CD14-positive monocyte (primary cell): ENCODE results near the gene MIPOL1. TPM values are rescaled to one million over a fixed set of nuclear protein-coding genes. Genes with fewer than 3 reads are reported as not detected.

Experiments used
- DNase-seq, 3 donors: peaks; one replicate each; pipeline ENCODE4 v3.0.0-alpha.2; 2011 to 2022
- H2AFZ ChIP-seq: 2 replicates; pipeline ENCODE4 v1.6.0; 2012; ENCODE audit warnings: mild to moderate bottlenecking, low read depth, low read length, inconsistent platforms; ENCODE audit not compliant: insufficient read depth, poor library complexity, severe bottlenecking
- H3K27ac ChIP-seq, 2 donors: 1 replicate in 1 of 2; 2 replicates in 1 of 2; pipeline ENCODE4 v1.5.1; 2012 to 2013; ENCODE audit warnings: low read length in 2 of 2, control low read depth in 1 of 2, inconsistent platforms in 1 of 2, low read depth in 1 of 2, mild to moderate bottlenecking in 1 of 2
- H3K27me3 ChIP-seq, 2 donors: one replicate each; pipeline versions ENCODE4 v1.6.0 to v1.6.1; 2011 to 2013; ENCODE audit warnings: low read length in 2 of 2; ENCODE audit not compliant: control insufficient read depth in 2 of 2, insufficient read depth in 2 of 2
- H3K36me3 ChIP-seq, 2 donors: replicated peaks in 1 of 2; 1 replicate in 1 of 2; 2 replicates in 1 of 2; pipeline versions ENCODE4 v1.5.1 to v1.6.1; 2012 to 2013; ENCODE audit warnings: low read length in 2 of 2, control low read depth in 1 of 2, inconsistent platforms in 1 of 2, mild to moderate bottlenecking in 1 of 2; ENCODE audit not compliant: insufficient read depth in 2 of 2, control insufficient read depth in 1 of 2
- H3K4me1 ChIP-seq, 2 donors: 1 replicate in 1 of 2; 2 replicates in 1 of 2; pipeline versions ENCODE4 v1.5.1 to v1.6.1; 2012 to 2013; ENCODE audit warnings: low read length in 2 of 2, control low read depth in 1 of 2, inconsistent platforms in 1 of 2, mild to moderate bottlenecking in 1 of 2, moderate library complexity in 1 of 2; ENCODE audit not compliant: insufficient read depth in 2 of 2, control insufficient read depth in 1 of 2
- H3K4me2 ChIP-seq: replicated peaks from 2 replicates; pipeline ENCODE3; 2012; ENCODE audit warnings: low read length, moderate library complexity, mild to moderate bottlenecking; ENCODE audit not compliant: poor library complexity, severe bottlenecking; ENCODE audit errors: extremely low read depth
- H3K4me3 ChIP-seq, 3 experiments: fragments of 200-600 bp in 1 of 3; sonication (generic) in 1 of 3; replicated peaks in 1 of 3; 1 replicate in 2 of 3; 2 replicates in 1 of 3; pipeline ENCODE4 v1.5.1; 2011 to 2013; ENCODE audit warnings: low read length in 3 of 3, mild to moderate bottlenecking in 3 of 3, control low read depth in 2 of 3, low read depth in 2 of 3, inconsistent platforms in 1 of 3, moderate library complexity in 1 of 3
- H3K79me2 ChIP-seq: 2 replicates; pipeline ENCODE4 v1.6.0; 2012; ENCODE audit warnings: mild to moderate bottlenecking, control low read depth, inconsistent platforms, low read length, moderate library complexity; ENCODE audit not compliant: insufficient read depth
- H3K9ac ChIP-seq: 2 replicates; pipeline ENCODE4 v1.6.0; 2017; ENCODE audit warnings: low read length, mild to moderate bottlenecking; ENCODE audit not compliant: insufficient read depth, poor library complexity, severe bottlenecking
- H3K9me3 ChIP-seq, 2 donors: replicated peaks in 1 of 2; 1 replicate in 1 of 2; 2 replicates in 1 of 2; pipeline versions ENCODE4 v1.5.1 to v1.6.1; 2012 to 2013; ENCODE audit warnings: low read length in 2 of 2, control low read depth in 1 of 2; ENCODE audit not compliant: control insufficient read depth in 1 of 2, insufficient read depth in 1 of 2
- H4K20me1 ChIP-seq: 2 replicates; pipeline ENCODE4 v1.6.0; 2012; ENCODE audit warnings: mild to moderate bottlenecking, low read length, control low read depth, moderate library complexity; ENCODE audit not compliant: insufficient read depth
- H3K27ac Mint-ChIP-seq, 7 donors: one replicate each; pipeline ENCODE4 v1.8.0; 2020; ENCODE audit warnings: mild to moderate bottlenecking in 7 of 7, mixed read lengths in 7 of 7, moderate library complexity in 6 of 7, inconsistent platforms in 2 of 7
- H3K27me3 Mint-ChIP-seq, 3 donors: one replicate each; pipeline ENCODE4 v1.8.0; 2021 to 2022; ENCODE audit warnings: low read depth in 3 of 3, mild to moderate bottlenecking in 3 of 3, mixed read lengths in 3 of 3, moderate library complexity in 3 of 3, inconsistent platforms in 1 of 3
- H3K36me3 Mint-ChIP-seq, 2 donors: one replicate each; pipeline ENCODE4 v1.8.0; 2020; ENCODE audit warnings: mixed read lengths in 2 of 2, inconsistent platforms in 1 of 2, mild to moderate bottlenecking in 1 of 2
- H3K4me1 Mint-ChIP-seq: one replicate; pipeline ENCODE4 v1.8.0; 2020; ENCODE audit warnings: mild to moderate bottlenecking, mixed read lengths
- H3K4me3 Mint-ChIP-seq, 2 donors: one replicate each; pipeline ENCODE4 v1.8.0; 2020; ENCODE audit warnings: mild to moderate bottlenecking in 2 of 2, mixed read lengths in 2 of 2, moderate library complexity in 1 of 2
- H3K9me3 Mint-ChIP-seq, 7 donors: one replicate each; pipeline ENCODE4 v1.8.0; 2020 to 2022; ENCODE audit warnings: mixed read lengths in 7 of 7, mild to moderate bottlenecking in 6 of 7, moderate library complexity in 6 of 7, inconsistent platforms in 2 of 7
- WGBS: methylation state at CpG from one replicate; pipeline ENCODE4 v1.1.5; 2013; ENCODE audit warnings: missing lambda C conversion rate; ENCODE audit not compliant: insufficient coverage; 5-methylcytosine and 5-hydroxymethylcytosine counted together
- intact Hi-C, 2 donors: fragments of 100-400 bp; cut with micrococcal nuclease; formaldehyde crosslinking; loops; one replicate each; pipeline versions ENCODE4 v1.15.0 to v1.15.1; 2023
- polyA plus RNA-seq, 3 donors: library from polyadenylated mRNA; depleted of rRNA in 1 of 3; unstranded in 2 of 3; stranded (reverse) in 1 of 3; fragments of 300-500 nt in 2 of 3; fragments of >200 nt in 1 of 3; fragmentation: Illumina TruSeq in 2 of 3; gene quantifications; 1 replicate in 2 of 3; 2 replicates in 1 of 3; pipeline ENCODE4 v1.2.3, GENCODE V29; 2012 to 2021
- TF ChIP-seq, protein P1 (sequence below): fragments of 200-600 bp; IDR thresholded peaks from one replicate; pipeline ENCODE4 v1.8.0; 2022; ENCODE audit warnings: antibody characterized with exemption, mild to moderate bottlenecking

Gene MIPOL1
- polyA plus RNA-seq, 3 donors, result not detected

GRCh38 chr14:37434867-37435266 lies 237.1 kb downstream of the MIPOL1 start:
- H3K4me3 Mint-ChIP-seq, result no peak overlapping the region
- H2AFZ ChIP-seq, result no peak overlapping the region
- no peak overlapping the region for H3K27ac ChIP-seq
- intact Hi-C loops, result no loop called here
- no peaks in the 10 kb centered on the region for H3K27me3 ChIP-seq
- no peak for DNase-seq
- WGBS, result 89% methylated on average over 3 of the region's 3 CpGs
- no peak overlapping the region for H3K4me3 ChIP-seq
- no peaks in the 10 kb centered on the region for H3K4me1 ChIP-seq
- peaks cover 0 to 15% (median 5%) of the 10 kb centered on the region in 7 donors for H3K9me3 Mint-ChIP-seq
- TF ChIP-seq, protein P1, sequence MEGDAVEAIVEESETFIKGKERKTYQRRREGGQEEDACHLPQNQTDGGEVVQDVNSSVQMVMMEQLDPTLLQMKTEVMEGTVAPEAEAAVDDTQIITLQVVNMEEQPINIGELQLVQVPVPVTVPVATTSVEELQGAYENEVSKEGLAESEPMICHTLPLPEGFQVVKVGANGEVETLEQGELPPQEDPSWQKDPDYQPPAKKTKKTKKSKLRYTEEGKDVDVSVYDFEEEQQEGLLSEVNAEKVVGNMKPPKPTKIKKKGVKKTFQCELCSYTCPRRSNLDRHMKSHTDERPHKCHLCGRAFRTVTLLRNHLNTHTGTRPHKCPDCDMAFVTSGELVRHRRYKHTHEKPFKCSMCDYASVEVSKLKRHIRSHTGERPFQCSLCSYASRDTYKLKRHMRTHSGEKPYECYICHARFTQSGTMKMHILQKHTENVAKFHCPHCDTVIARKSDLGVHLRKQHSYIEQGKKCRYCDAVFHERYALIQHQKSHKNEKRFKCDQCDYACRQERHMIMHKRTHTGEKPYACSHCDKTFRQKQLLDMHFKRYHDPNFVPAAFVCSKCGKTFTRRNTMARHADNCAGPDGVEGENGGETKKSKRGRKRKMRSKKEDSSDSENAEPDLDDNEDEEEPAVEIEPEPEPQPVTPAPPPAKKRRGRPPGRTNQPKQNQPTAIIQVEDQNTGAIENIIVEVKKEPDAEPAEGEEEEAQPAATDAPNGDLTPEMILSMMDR, result no peak
- no peaks in the 10 kb centered on the region for H3K9me3 ChIP-seq
- no peaks in the 10 kb centered on the region for H3K36me3 Mint-ChIP-seq
- H3K79me2 ChIP-seq, result no peaks in the 10 kb centered on the region
- H3K4me2 ChIP-seq, result no peak overlapping the region
- H4K20me1 ChIP-seq, result no peaks in the 10 kb centered on the region
- no peak overlapping the region for H3K9ac ChIP-seq
- H3K36me3 ChIP-seq, result no peaks in the 10 kb centered on the region
- H3K4me1 Mint-ChIP-seq, result no peaks in the 10 kb centered on the region
- H3K27ac Mint-ChIP-seq, result no peak overlapping the region
- H3K27me3 Mint-ChIP-seq, result no peaks in the 10 kb centered on the region

GRCh38 chr14:37436519-37436918 lies 238.8 kb downstream of the MIPOL1 start:
- Mint-ChIP-seq H3K4me1 (no peaks in the 10 kb centered on the region), H3K36me3 (no peaks in the 10 kb centered on the region), H3K4me3 (no peak overlapping the region), H3K27ac (no peak overlapping the region), H3K9me3 (peaks cover 0 to 14% (median 5%) of the 10 kb centered on the region in 7 donors), H3K27me3 (no peaks in the 10 kb centered on the region)
- DNase-seq, result no peak
- WGBS, result no CpG with 5 or more reads among the region's 3 CpGs
- no peaks in the 10 kb centered on the region for H3K9me3 ChIP-seq
- no peaks in the 10 kb centered on the region for H4K20me1 ChIP-seq
- TF ChIP-seq, protein P1, result no peak
- H3K4me2 ChIP-seq, result no peak overlapping the region
- H2AFZ ChIP-seq, result no peak overlapping the region
- no peaks in the 10 kb centered on the region for H3K27me3 ChIP-seq
- H3K27ac ChIP-seq, result no peak overlapping the region
- H3K4me3 ChIP-seq, result no peak overlapping the region
- H3K79me2 ChIP-seq, result no peaks in the 10 kb centered on the region
- H3K36me3 ChIP-seq, result no peaks in the 10 kb centered on the region
- H3K4me1 ChIP-seq, result no peaks in the 10 kb centered on the region
- intact Hi-C loops, result no loop called here
- no peak overlapping the region for H3K9ac ChIP-seq
